Thymus (tissue), 2 donors: ENCODE data around the gene SERPINA10. TPM values are rescaled to one million over a fixed set of nuclear protein-coding genes. Genes with fewer than 3 reads are reported as not detected.

Experiments
- polyA plus RNA-seq: library from polyadenylated mRNA; stranded (reverse); fragments of 200-250 nt; gene quantifications from one replicate; pipeline ENCODE4 v1.2.3, GENCODE V29; 2013
- total RNA-seq: library from RNA; stranded (reverse); fragments of 120-200 nt; gene quantifications from one replicate; pipeline ENCODE4 v1.2.4, GENCODE V29; 2013
- donor health status: healthy.

The SERPINA10 gene
- total and polyA plus RNA-seq, 2 donors, result 0.05 to 0.14 TPM

Other genes starting within 250 kb of the SERPINA10 start
- 191 TPM for gene DDX24, start 212.1 kb downstream of the SERPINA10 start, total RNA-seq
- 103 TPM for gene DDX24, start 212.1 kb downstream of the SERPINA10 start, polyA plus RNA-seq
- 26.4 TPM for gene IFI27L1, start 212.0 kb downstream of the SERPINA10 start, total RNA-seq
- 16.7 TPM for gene IFI27L1, start 212.0 kb downstream of the SERPINA10 start, polyA plus RNA-seq
- gene IFI27, start 182.5 kb downstream of the SERPINA10 start, total RNA-seq, result 360 TPM
- gene IFI27, start 182.5 kb downstream of the SERPINA10 start, polyA plus RNA-seq, result 839 TPM
- gene IFI27L2, start 163.7 kb downstream of the SERPINA10 start, total RNA-seq, result 79.1 TPM
- 118 TPM for gene IFI27L2, start 163.7 kb downstream of the SERPINA10 start, polyA plus RNA-seq
- 0.24 TPM for gene PPP4R4, start 118.9 kb downstream of the SERPINA10 start, total RNA-seq
- gene PPP4R4, start 118.9 kb downstream of the SERPINA10 start, polyA plus RNA-seq, result 1.3 TPM
- gene SERPINA6, start 30.1 kb upstream of the SERPINA10 start, total RNA-seq, result 0.33 TPM
- 0.91 TPM for gene SERPINA6, start 30.1 kb upstream of the SERPINA10 start, polyA plus RNA-seq
- not detected for gene SERPINA2, start 73.4 kb upstream of the SERPINA10 start, total RNA-seq
- 0.09 TPM for gene SERPINA2, start 73.4 kb upstream of the SERPINA10 start, polyA plus RNA-seq
- gene SERPINA1, start 95.3 kb upstream of the SERPINA10 start, total RNA-seq, result 9.4 TPM
- gene SERPINA1, start 95.3 kb upstream of the SERPINA10 start, polyA plus RNA-seq, result 26.8 TPM
- gene SERPINA11, start 159.5 kb upstream of the SERPINA10 start, total RNA-seq, result 0.14 TPM
- 0.11 TPM for gene SERPINA11, start 159.5 kb upstream of the SERPINA10 start, polyA plus RNA-seq
- gene SERPINA9, start 182.9 kb upstream of the SERPINA10 start, total RNA-seq, result 0.05 TPM
- 0.59 TPM for gene SERPINA9, start 182.9 kb upstream of the SERPINA10 start, polyA plus RNA-seq
- gene SERPINA12, start 216.2 kb upstream of the SERPINA10 start, total RNA-seq, result 0.05 TPM
- gene SERPINA12, start 216.2 kb upstream of the SERPINA10 start, polyA plus RNA-seq, result 0.71 TPM